ENCODE results near the gene CYP3A7.
"Not testable (repeated sequence)": the region's sequence is repeated elsewhere in the genome, so short reads cannot be mapped to it uniquely, and the experiment has no call there.

The CYP3A7 gene

DNA sequence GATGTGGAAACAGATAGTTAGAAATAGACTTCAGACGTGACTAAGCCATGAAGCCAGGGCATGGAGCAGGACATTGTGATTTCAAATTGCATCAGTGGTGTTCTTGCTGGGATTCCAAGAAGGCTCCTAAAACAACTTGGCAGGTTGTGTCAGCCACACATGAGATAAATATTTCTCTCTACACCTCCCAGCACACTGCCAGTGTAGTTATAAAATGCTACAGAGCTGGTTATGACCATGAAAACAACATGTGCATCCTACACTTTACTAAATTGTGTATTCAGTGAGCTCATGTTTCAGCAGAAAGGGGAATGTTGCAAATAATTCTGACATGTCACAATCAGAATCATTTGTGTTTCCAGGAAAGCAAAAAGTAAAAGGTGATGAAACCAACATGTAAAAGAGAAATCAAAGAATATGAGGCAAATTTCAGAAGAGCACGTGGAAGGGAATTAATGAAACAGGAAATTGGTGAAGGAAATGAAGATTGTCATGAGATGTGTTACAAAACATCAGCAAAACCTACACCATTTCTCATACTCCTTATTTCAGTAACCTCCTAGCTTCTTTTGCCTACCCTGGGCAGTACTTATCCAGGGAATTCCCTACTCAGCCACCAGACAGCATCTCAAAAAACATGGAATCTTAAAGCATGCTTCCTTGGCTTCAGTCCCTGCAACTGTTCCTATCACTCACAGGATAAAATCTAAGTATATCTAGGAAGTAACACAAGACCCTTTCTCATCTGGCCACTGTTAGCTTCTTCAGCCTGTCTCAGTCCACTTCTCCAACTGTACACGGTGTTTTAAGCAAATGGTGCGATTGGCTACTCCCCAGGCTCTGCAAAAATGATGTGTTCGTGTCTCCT is 5.8 kb upstream of the CYP3A7 start:
- DNase-seq: no peak

DNA sequence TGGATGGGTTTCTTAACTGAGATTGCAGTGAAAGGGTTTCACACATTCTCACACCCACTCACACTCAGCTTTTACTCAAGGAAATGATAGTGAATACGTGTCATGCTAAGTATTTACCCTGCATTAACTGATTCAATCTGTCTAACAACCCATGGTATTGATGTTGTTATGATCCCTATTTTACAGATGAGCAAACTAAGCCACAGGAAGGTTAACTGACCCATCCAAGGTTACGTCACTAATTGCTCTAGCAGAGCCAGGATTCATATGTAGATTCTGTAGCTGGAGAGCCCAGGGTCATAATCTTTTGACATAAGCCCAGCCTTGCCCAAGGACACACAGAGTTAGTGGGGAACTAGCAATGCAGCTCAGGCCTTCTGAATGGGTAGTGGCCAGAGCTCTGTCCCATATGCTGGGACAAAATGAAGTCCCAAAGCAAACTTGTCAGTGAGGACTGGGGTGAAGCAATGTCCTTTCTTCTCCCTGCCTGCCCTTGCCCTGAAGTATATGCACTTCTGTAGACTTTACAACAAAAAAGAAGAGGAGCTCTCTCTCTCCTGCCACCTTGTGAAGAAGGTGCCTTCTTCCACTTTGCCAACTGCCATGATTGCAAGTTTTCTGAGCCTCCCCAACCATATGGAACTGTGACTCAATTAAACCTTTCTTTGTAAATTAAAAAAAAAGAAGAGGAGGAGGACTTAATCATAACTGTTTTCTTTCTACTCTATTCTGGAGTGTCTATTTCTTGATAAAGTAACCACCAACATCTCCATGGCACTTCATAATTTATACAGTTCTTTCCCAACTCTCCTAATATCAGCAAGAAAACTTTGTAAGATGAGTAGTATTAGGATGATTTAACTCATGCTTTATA is 4.9 kb upstream of the CYP3A7 start:
- DNase-seq: no peak

- no peak for DNase-seq
These were observed 2.7 kb upstream of the CYP3A7 start for GRCh38 chr7:99737726-99738125.

- DNase-seq: not testable (repeated sequence)
These were observed 1.7 kb upstream of the CYP3A7 start for GRCh38 chr7:99736667-99737066.

GRCh38 chr7:99733448-99733847 is 1.5 kb downstream of the CYP3A7 start:
- no peak for DNase-seq

DNA sequence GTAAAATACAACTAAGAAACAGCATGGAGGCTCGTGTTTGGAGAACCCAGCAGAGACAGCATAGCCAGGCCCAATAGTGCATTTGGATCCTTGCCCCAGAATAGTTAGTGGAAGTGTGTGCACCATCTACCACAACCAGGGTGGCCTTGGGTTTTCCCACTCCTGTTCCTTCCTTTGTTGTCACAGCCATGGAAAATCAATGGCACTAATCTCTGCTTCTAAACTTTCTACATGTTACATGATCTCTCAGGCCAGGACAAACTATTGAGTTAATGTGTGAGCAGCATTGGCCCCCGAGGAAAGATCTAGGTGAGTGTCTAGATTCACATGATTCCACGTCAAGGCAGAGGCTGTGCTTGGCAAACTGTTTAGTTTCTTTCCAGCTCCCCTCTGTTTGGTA is 2.0 kb downstream of the CYP3A7 start:
- DNase-seq: no peak

- no peak for DNase-seq
These were observed 3.2 kb downstream of the CYP3A7 start for GRCh38 chr7:99731638-99732374.

DNA sequence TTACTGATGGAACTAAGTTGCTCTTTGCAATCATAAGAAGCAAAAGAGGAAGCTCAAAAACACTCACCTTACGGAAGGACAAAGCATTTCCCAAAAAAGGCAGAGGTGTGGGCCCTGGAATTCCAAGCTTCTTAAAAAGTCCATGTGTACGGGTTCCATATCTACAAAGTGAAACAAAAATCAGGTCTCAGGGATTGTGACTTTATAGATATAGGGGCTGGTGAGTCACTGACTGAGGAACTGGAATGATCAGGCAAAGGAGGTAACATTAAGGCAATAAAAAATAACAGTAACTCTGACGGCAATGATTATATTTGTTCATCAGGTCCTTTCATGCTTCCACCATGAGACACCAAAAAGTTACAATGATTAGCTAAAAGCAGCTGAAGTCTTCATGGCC is 4.0 kb downstream of the CYP3A7 start:
- no peak for DNase-seq

- no peak for DNase-seq
These were observed 4.7 kb downstream of the CYP3A7 start for GRCh38 chr7:99730238-99730810.

- DNase-seq: no peak
These were observed 5.3 kb downstream of the CYP3A7 start for GRCh38 chr7:99729486-99730237.

DNA sequence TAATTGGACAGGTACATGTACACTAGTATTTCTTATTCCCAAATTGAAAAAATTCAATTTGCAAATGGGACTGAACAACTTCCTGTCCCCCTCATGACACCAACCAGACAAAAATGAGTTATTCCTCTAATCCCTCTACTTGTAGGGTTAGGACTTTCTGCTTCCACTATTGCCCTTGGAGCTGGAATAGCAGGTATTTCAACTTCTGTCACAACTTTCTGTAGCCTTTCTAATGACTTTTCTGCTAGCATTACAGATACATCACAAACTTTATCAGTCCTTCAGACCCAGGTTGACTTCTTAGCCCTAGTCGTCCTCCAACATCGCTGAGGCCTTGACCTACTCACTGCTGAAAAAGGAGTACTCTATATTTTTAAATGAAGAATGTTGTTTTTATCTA is 6.4 kb downstream of the CYP3A7 start:
- no peak for DNase-seq

GRCh38 chr7:99723201-99723600 is 11.8 kb downstream of the CYP3A7 start:
- not testable (repeated sequence) for DNase-seq

- no peak for DNase-seq
These were observed 14.0 kb downstream of the CYP3A7 start for GRCh38 chr7:99720800-99721595.

DNA sequence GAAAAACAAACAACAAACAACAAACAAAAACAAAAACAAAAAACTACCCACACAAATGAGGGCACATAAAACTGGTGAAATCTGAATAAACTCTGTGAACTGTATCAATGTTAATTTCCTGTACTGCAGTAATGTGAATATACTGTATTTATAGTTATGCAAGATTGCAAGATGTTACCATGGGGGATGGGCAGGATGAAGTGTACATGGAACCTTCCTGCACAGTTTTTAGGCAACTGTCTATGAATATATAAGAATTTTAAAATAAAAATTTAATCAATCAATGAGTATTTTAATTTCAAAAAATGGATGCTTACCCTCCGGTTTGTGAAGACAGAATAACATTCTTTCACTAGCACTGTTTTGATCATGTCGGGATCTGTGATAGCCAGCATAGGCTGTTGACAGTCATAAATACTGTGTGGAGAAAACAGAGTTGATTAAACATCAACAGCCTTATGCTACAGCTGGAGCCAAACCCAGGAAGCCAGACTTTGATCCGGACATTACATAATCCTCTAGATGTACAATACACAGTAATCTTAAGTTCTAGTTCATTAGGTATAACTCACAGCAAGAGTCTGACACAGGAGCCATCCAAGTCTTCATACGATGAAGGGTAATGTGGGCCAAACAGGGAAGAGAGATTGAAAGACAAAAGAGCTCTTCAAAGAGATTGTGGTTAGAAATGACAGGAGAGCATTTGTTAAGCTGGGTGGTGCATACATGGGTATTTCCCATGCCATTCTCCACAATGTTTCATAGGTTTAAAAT is 14.8 kb downstream of the CYP3A7 start:
- no peak for DNase-seq

DNA sequence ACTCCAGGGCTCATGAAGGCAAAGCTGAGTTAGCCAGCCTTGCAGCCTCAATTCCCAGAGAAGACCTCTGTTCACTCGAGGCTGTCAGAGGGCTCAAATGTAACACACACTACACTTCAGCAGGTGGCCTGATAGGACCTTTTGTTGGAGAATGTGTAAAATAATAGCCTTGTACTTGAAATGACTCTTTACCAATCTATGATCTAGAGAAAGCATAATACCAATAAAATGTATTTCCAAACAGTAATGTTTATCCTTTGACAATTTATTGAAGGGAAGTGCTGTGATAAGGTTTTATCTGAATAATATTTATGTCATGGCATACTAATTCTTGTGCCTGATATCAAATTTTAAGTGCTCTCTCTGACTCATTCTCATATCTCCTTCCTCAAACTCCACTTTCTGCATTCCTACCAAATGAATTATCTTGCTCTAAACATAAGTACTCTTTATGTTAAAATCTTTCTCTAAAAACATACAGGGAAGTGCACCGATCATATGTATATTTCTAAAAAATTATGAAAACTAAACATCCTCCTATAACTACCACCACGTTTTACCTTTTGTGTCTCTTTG is 20.9 kb downstream of the CYP3A7 start:
- DNase-seq: no peak

- DNase-seq: no peak
These were observed 25.0 kb downstream of the CYP3A7 start for GRCh38 chr7:99709838-99710578.

DNA sequence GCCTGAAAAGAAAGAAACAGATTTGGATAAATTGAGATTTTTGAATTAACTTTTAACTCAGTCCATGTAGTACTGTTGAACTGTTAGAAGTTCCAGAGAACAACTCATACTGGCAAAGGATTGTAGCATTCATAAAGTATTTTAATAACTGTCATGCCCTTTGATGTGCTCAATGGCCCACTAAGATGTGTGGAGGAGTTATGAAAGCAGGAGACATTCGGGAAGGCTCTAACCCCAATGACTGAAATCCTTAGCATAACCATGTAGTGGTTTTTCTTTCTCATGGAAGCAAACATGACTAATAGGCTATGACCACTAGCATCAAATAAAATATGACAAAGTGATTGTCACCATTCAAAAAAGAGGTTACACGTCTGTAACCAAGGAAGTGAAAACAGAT is 25.7 kb downstream of the CYP3A7 start:
- no peak for DNase-seq

- no peak for DNase-seq
These were observed 27.9 kb downstream of the CYP3A7 start for GRCh38 chr7:99707096-99707495.

GRCh38 chr7:99699946-99700345 is 35.0 kb downstream of the CYP3A7 start:
- DNase-seq: no peak
